ENCODE data around the gene TNFAIP8.

TNFAIP8 gene

GRCh38 chr5:119343766-119344165 lies 12.1 kb upstream of the TNFAIP8 start:
- no peaks in the 10 kb centered on the region for H3K9me3 ChIP-seq (ENCODE audit: insufficient read depth, low read depth, low read length)
- no peak overlapping the region for H3K14ac ChIP-seq (ENCODE audit: low read length)
- H2BK12ac ChIP-seq (ENCODE audit: low read length): no peak overlapping the region
- no peaks in the 10 kb centered on the region for H3K79me2 ChIP-seq (ENCODE audit: control insufficient read depth, insufficient read depth, low read length, poor library complexity)
- H4K91ac ChIP-seq (ENCODE audit: low read depth, low read length): no peak overlapping the region
- peaks cover 0 to 2% of the 10 kb centered on the region in 2 experiments for H3K36me3 ChIP-seq (ENCODE audit: control insufficient read depth in 1 of 2, insufficient read depth in 2 of 2, low read length in 2 of 2)
- peaks cover 0 to 10% of the 10 kb centered on the region in 2 experiments for H3K4me1 ChIP-seq (ENCODE audit: control insufficient read depth in 1 of 2, insufficient read depth in 2 of 2, low read length in 2 of 2)
- H2BK5ac ChIP-seq (ENCODE audit: low read depth, low read length, poor library complexity): no peak overlapping the region
- H3K79me1 ChIP-seq (ENCODE audit: low read length): no peaks in the 10 kb centered on the region
- no peak overlapping the region for H2BK120ac ChIP-seq (ENCODE audit: insufficient read depth, low read length, poor library complexity)
- no peak overlapping the region for H3K4me2 ChIP-seq (ENCODE audit: low read length)
- H3K4ac ChIP-seq (ENCODE audit: low read depth, low read length): no peak overlapping the region
- peak; percentile 35 to 42 for DNase-seq
- H3K4me3 ChIP-seq (ENCODE audit: low read depth, low read length): no peak overlapping the region
- no peak overlapping the region for H4K8ac ChIP-seq (ENCODE audit: low read depth, low read length)
- no peak overlapping the region for H3K9ac ChIP-seq (ENCODE audit: low read length)
- H3K27me3 ChIP-seq (ENCODE audit: insufficient read depth, low read length): no peaks in the 10 kb centered on the region
- no peak overlapping the region for H2AFZ ChIP-seq (ENCODE audit: insufficient read depth, low read length, poor library complexity)
- H3K23ac ChIP-seq (ENCODE audit: low read length): no peak overlapping the region
- H4K12ac ChIP-seq (ENCODE audit: low read depth, low read length): no peak overlapping the region
- no peak overlapping the region for H2AK5ac ChIP-seq (ENCODE audit: low read length)
- no CpG with 5 or more reads among the region's 3 CpGs for WGBS (ENCODE audit: extremely low coverage, insufficient coverage, insufficient read length)
- H3K27ac ChIP-seq (ENCODE audit: low read depth, low read length): no peak overlapping the region
- no peak overlapping the region for H3K18ac ChIP-seq (ENCODE audit: low read length)

- no peaks in the 10 kb centered on the region for H3K79me1 ChIP-seq (ENCODE audit: low read length)
- H4K12ac ChIP-seq (ENCODE audit: low read depth, low read length): no peak overlapping the region
- H3K36me3 ChIP-seq (ENCODE audit: control insufficient read depth in 1 of 2, insufficient read depth in 2 of 2, low read length in 2 of 2): peaks cover 0 to 2% of the 10 kb centered on the region in 2 experiments
- no peak overlapping the region for H3K4me2 ChIP-seq (ENCODE audit: low read length)
- no peak overlapping the region for H3K18ac ChIP-seq (ENCODE audit: low read length)
- H3K23ac ChIP-seq (ENCODE audit: low read length): no peak overlapping the region
- H3K9me3 ChIP-seq (ENCODE audit: insufficient read depth, low read depth, low read length): no peaks in the 10 kb centered on the region
- H3K4ac ChIP-seq (ENCODE audit: low read depth, low read length): no peak overlapping the region
- no peak overlapping the region for H2BK5ac ChIP-seq (ENCODE audit: low read depth, low read length, poor library complexity)
- H3K4me3 ChIP-seq (ENCODE audit: low read depth, low read length): no peak overlapping the region
- H4K8ac ChIP-seq (ENCODE audit: low read depth, low read length): no peak overlapping the region
- no peak overlapping the region for H3K9ac ChIP-seq (ENCODE audit: low read length)
- H3K14ac ChIP-seq (ENCODE audit: low read length): no peak overlapping the region
- no peak overlapping the region for H2AFZ ChIP-seq (ENCODE audit: insufficient read depth, low read length, poor library complexity)
- H2BK12ac ChIP-seq (ENCODE audit: low read length): no peak overlapping the region
- no peaks in the 10 kb centered on the region for H3K27me3 ChIP-seq (ENCODE audit: insufficient read depth, low read length)
- H3K27ac ChIP-seq (ENCODE audit: low read depth, low read length): no peak overlapping the region
- H2AK5ac ChIP-seq (ENCODE audit: low read length): no peak overlapping the region
- H3K79me2 ChIP-seq (ENCODE audit: control insufficient read depth, insufficient read depth, low read length, poor library complexity): no peaks in the 10 kb centered on the region
- peak in 1 of 2 donors; percentile 69 for DNase-seq
- no peak overlapping the region for H4K91ac ChIP-seq (ENCODE audit: low read depth, low read length)
- no peak overlapping the region for H2BK120ac ChIP-seq (ENCODE audit: insufficient read depth, low read length, poor library complexity)
- WGBS (ENCODE audit: extremely low coverage, insufficient coverage, insufficient read length): no CpG with 5 or more reads among the region's 2 CpGs
- H3K4me1 ChIP-seq (ENCODE audit: control insufficient read depth in 1 of 2, insufficient read depth in 2 of 2, low read length in 2 of 2): peaks cover 0 to 10% of the 10 kb centered on the region in 2 experiments
Observed at GRCh38 chr5:119344231-119344630, 11.6 kb upstream of the TNFAIP8 start.

GRCh38 chr5:119345861-119346260 lies 10.0 kb upstream of the TNFAIP8 start:
- no peak overlapping the region for H3K23ac ChIP-seq (ENCODE audit: low read length)
- H3K4me1 ChIP-seq (ENCODE audit: control insufficient read depth in 1 of 2, insufficient read depth in 2 of 2, low read length in 2 of 2): peaks cover 0 to 7% of the 10 kb centered on the region in 2 experiments
- H3K4ac ChIP-seq (ENCODE audit: low read depth, low read length): no peak overlapping the region
- H3K4me2 ChIP-seq (ENCODE audit: low read length): no peak overlapping the region
- no peak overlapping the region for H2AK5ac ChIP-seq (ENCODE audit: low read length)
- WGBS (ENCODE audit: extremely low coverage, insufficient coverage, insufficient read length): no CpG with 5 or more reads among the region's 3 CpGs
- peaks cover 0 to 2% of the 10 kb centered on the region in 2 experiments for H3K36me3 ChIP-seq (ENCODE audit: control insufficient read depth in 1 of 2, insufficient read depth in 2 of 2, low read length in 2 of 2)
- H2BK12ac ChIP-seq (ENCODE audit: low read length): no peak overlapping the region
- H4K91ac ChIP-seq (ENCODE audit: low read depth, low read length): no peak overlapping the region
- no peaks in the 10 kb centered on the region for H3K79me2 ChIP-seq (ENCODE audit: control insufficient read depth, insufficient read depth, low read length, poor library complexity)
- no peak overlapping the region for H3K4me3 ChIP-seq (ENCODE audit: low read depth, low read length)
- H2AFZ ChIP-seq (ENCODE audit: insufficient read depth, low read length, poor library complexity): no peak overlapping the region
- H3K18ac ChIP-seq (ENCODE audit: low read length): no peak overlapping the region
- H4K12ac ChIP-seq (ENCODE audit: low read depth, low read length): no peak overlapping the region
- no peak overlapping the region for H2BK120ac ChIP-seq (ENCODE audit: insufficient read depth, low read length, poor library complexity)
- no peak overlapping the region for H3K27ac ChIP-seq (ENCODE audit: low read depth, low read length)
- H3K27me3 ChIP-seq (ENCODE audit: insufficient read depth, low read length): no peaks in the 10 kb centered on the region
- H2BK5ac ChIP-seq (ENCODE audit: low read depth, low read length, poor library complexity): no peak overlapping the region
- no peaks in the 10 kb centered on the region for H3K79me1 ChIP-seq (ENCODE audit: low read length)
- no peak overlapping the region for H3K9ac ChIP-seq (ENCODE audit: low read length)
- DNase-seq: no peak
- no peaks in the 10 kb centered on the region for H3K9me3 ChIP-seq (ENCODE audit: insufficient read depth, low read depth, low read length)
- no peak overlapping the region for H4K8ac ChIP-seq (ENCODE audit: low read depth, low read length)
- no peak overlapping the region for H3K14ac ChIP-seq (ENCODE audit: low read length)

GRCh38 chr5:119346394-119346793 lies 9.4 kb upstream of the TNFAIP8 start:
- H3K14ac ChIP-seq (ENCODE audit: low read length): no peak overlapping the region
- H4K12ac ChIP-seq (ENCODE audit: low read depth, low read length): no peak overlapping the region
- no peaks in the 10 kb centered on the region for H3K79me2 ChIP-seq (ENCODE audit: control insufficient read depth, insufficient read depth, low read length, poor library complexity)
- H3K27ac ChIP-seq (ENCODE audit: low read depth, low read length): no peak overlapping the region
- no peak overlapping the region for H3K4ac ChIP-seq (ENCODE audit: low read depth, low read length)
- H2BK5ac ChIP-seq (ENCODE audit: low read depth, low read length, poor library complexity): no peak overlapping the region
- H3K9ac ChIP-seq (ENCODE audit: low read length): no peak overlapping the region
- H3K4me3 ChIP-seq (ENCODE audit: low read depth, low read length): no peak overlapping the region
- no peak for DNase-seq
- no CpG with 5 or more reads among the region's 2 CpGs for WGBS (ENCODE audit: extremely low coverage, insufficient coverage, insufficient read length)
- H4K8ac ChIP-seq (ENCODE audit: low read depth, low read length): no peak overlapping the region
- H3K4me2 ChIP-seq (ENCODE audit: low read length): no peak overlapping the region
- H3K27me3 ChIP-seq (ENCODE audit: insufficient read depth, low read length): no peaks in the 10 kb centered on the region
- H2BK120ac ChIP-seq (ENCODE audit: insufficient read depth, low read length, poor library complexity): no peak overlapping the region
- H2AFZ ChIP-seq (ENCODE audit: insufficient read depth, low read length, poor library complexity): no peak overlapping the region
- H3K36me3 ChIP-seq (ENCODE audit: control insufficient read depth in 1 of 2, insufficient read depth in 2 of 2, low read length in 2 of 2): peaks cover 0 to 2% of the 10 kb centered on the region in 2 experiments
- no peaks in the 10 kb centered on the region for H3K9me3 ChIP-seq (ENCODE audit: insufficient read depth, low read depth, low read length)
- no peak overlapping the region for H2AK5ac ChIP-seq (ENCODE audit: low read length)
- no peak overlapping the region for H3K23ac ChIP-seq (ENCODE audit: low read length)
- H2BK12ac ChIP-seq (ENCODE audit: low read length): no peak overlapping the region
- H4K91ac ChIP-seq (ENCODE audit: low read depth, low read length): no peak overlapping the region
- no peaks in the 10 kb centered on the region for H3K79me1 ChIP-seq (ENCODE audit: low read length)
- no peak overlapping the region for H3K18ac ChIP-seq (ENCODE audit: low read length)
- peaks cover 0 to 7% of the 10 kb centered on the region in 2 experiments for H3K4me1 ChIP-seq (ENCODE audit: control insufficient read depth in 1 of 2, insufficient read depth in 2 of 2, low read length in 2 of 2)
